Thyroid gland (tissue), 4 donors: ENCODE data around the gene SPARC.

Source experiments
- CTCF ChIP-seq, 6 experiments: fragments of 200-600 bp in 3 of 6; fragments of 450-650 bp in 3 of 6; sonication (generic) in 3 of 6; IDR thresholded peaks; one replicate each; pipeline ENCODE4 v1.5.1; 2016 to 2019; ENCODE audit warnings: antibody characterized with exemption in 6 of 6, mild to moderate bottlenecking in 2 of 6, inconsistent platforms in 1 of 6, moderate library complexity in 1 of 6
- POLR2A ChIP-seq, 2 donors: fragments of 450-650 bp; IDR thresholded peaks; one replicate each; pipeline ENCODE4 v1.6.1; 2017; ENCODE audit warnings: antibody characterized with exemption in 2 of 2, mild to moderate bottlenecking in 2 of 2, moderate library complexity in 1 of 2

GRCh38 chr5:151643388-151643787 is 43.3 kb downstream of the SPARC start:
- no peak for TF ChIP-seq CTCF (IDR thresholded peaks at IDR 0.05)
- no peak for TF ChIP-seq POLR2A (IDR thresholded peaks at IDR 0.05)
